Measurements from ENCODE around the gene EPHB2. TPM values are rescaled to one million over a fixed set of nuclear protein-coding genes. Genes with fewer than 3 reads are reported as not detected.
A peak's percentile ranks its signal among the peaks of the same experiment; 100 is the strongest.
"Not testable (repeated sequence)": the region's sequence is repeated elsewhere in the genome, so short reads cannot be mapped to it uniquely, and the experiment has no call there.

Gene EPHB2
- total and polyA plus RNA-seq, 7 donors = 1.2 to 38.6 (median 3.0) TPM

GRCh38 chr1:22839806-22840205 is 129.2 kb downstream of the EPHB2 start:
- Histone ChIP-seq H3K27me3 (no peaks in the 10 kb centered on the region), H3K27ac (no peak overlapping the region), H3K9me3 (no peaks in the 10 kb centered on the region), H3K4me3 (no peak overlapping the region), H3K4me1 (peaks cover 0 to 17% (median 14%) of the 10 kb centered on the region in 4 donors), H3K36me3 (no peaks in the 10 kb centered on the region)
- no peak for DNase-seq
- intact Hi-C loops (cut with DNase I) = no loop called here
- 82 to 87% methylated on average over 6 of the region's 6 CpGs for WGBS, 2 donors
- TF ChIP-seq POLR2AphosphoS5 (IDR thresholded peaks at IDR 0.05) = no peak
- no peak for TF ChIP-seq POLR2A (IDR thresholded peaks at IDR 0.05)
- TF ChIP-seq CTCF (IDR thresholded peaks at IDR 0.05) = no peak
- TF ChIP-seq EP300 (IDR thresholded peaks at IDR 0.05) = no peak

- 63 to 83% methylated on average over 3 of the region's 3 CpGs for WGBS, 2 donors
- no peak for DNase-seq
- Histone ChIP-seq H3K9me3 (no peaks in the 10 kb centered on the region), H3K4me1 (peaks cover 0 to 17% (median 14%) of the 10 kb centered on the region in 4 donors), H3K27me3 (no peaks in the 10 kb centered on the region), H3K27ac (no peak overlapping the region), H3K4me3 (no peak overlapping the region), H3K36me3 (no peaks in the 10 kb centered on the region)
- intact Hi-C loops (cut with DNase I) = no loop called here
- TF ChIP-seq POLR2A (IDR thresholded peaks at IDR 0.05) = no peak
- no peak for TF ChIP-seq EP300 (IDR thresholded peaks at IDR 0.05)
- no peak for TF ChIP-seq POLR2AphosphoS5 (IDR thresholded peaks at IDR 0.05)
- TF ChIP-seq CTCF (IDR thresholded peaks at IDR 0.05) = no peak
Observed at GRCh38 chr1:22841142-22841541, 130.5 kb downstream of the EPHB2 start.

DNA sequence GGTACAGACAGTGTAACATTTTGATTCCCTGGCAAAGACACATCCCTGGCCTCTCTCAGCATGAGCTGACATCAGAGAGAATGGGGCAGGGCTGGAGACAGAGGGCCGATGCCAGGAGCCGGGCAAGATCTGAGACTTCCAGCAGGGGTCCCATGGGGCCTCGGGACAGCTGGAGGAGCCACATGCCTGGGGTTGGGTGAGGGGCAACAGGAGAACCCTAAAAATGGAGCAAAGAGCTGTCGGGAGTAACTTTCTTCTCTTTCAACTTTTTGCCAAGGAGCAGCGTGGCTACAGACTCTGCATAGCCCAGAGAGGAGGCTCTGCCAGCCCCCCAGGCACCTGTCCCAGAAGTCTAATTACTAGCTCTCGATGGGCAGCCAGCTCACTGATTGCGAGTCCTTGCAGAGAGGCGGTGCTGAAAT is 131.2 kb downstream of the EPHB2 start:
- no peaks in the 10 kb centered on the region for H3K36me3 ChIP-seq
- H3K4me3 ChIP-seq = no peak overlapping the region
- H3K27me3 ChIP-seq = no peaks in the 10 kb centered on the region
- WGBS, 2 donors = 81 to 89% methylated on average over 8 of the region's 8 CpGs
- TF ChIP-seq EP300 (IDR thresholded peaks at IDR 0.05) (no peak), POLR2A (IDR thresholded peaks at IDR 0.05) (no peak), CTCF (IDR thresholded peaks at IDR 0.05) (no peak), POLR2AphosphoS5 (IDR thresholded peaks at IDR 0.05) (no peak)
- intact Hi-C loops (cut with DNase I) = no loop called here
- peak overlapping the region in 2 of 4 donors; percentile 35 to 54 for H3K27ac ChIP-seq
- DNase-seq = no peak
- peaks cover 0 to 17% (median 14%) of the 10 kb centered on the region in 4 donors for H3K4me1 ChIP-seq
- no peaks in the 10 kb centered on the region for H3K9me3 ChIP-seq

- H3K9me3 ChIP-seq; intact Hi-C loops (cut with DNase I); DNase-seq; H3K27ac ChIP-seq; H3K4me3 ChIP-seq; H3K27me3 ChIP-seq; H3K36me3 ChIP-seq: not testable (repeated sequence)
- peaks cover 0 to 17% (median 14%) of the 10 kb centered on the region in 4 donors for H3K4me1 ChIP-seq
- 94 to 95% methylated on average over 11 of the region's 11 CpGs for WGBS, 2 donors
Observed at GRCh38 chr1:22843441-22844183, 133.0 kb downstream of the EPHB2 start.

- WGBS, 2 donors = 86 to 90% methylated on average over 5 of the region's 5 CpGs
- TF ChIP-seq POLR2AphosphoS5 (IDR thresholded peaks at IDR 0.05) (no peak), EP300 (IDR thresholded peaks at IDR 0.05) (no peak), POLR2A (IDR thresholded peaks at IDR 0.05) (no peak), CTCF (IDR thresholded peaks at IDR 0.05) (no peak)
Observed at GRCh38 chr1:22844621-22845020, 134.0 kb downstream of the EPHB2 start.

More at GRCh38 chr1:22844621-22845020, 134.0 kb downstream of the EPHB2 start:
- H3K36me3 ChIP-seq = no peaks in the 10 kb centered on the region
- H3K27ac ChIP-seq = no peak overlapping the region
- no peaks in the 10 kb centered on the region for H3K9me3 ChIP-seq
- no peak overlapping the region for H3K4me3 ChIP-seq
- no peaks in the 10 kb centered on the region for H3K27me3 ChIP-seq
- intact Hi-C loops (cut with DNase I) = no loop called here
- H3K4me1 ChIP-seq = peaks cover 0 to 17% (median 14%) of the 10 kb centered on the region in 4 donors
- no peak for DNase-seq

Measured in sigmoid colon (tissue), 7 donors.